Neural progenitor cell (in vitro differentiated cells): Measurements from ENCODE around the gene SLX9. TPM values are rescaled to one million over a fixed set of nuclear protein-coding genes. Genes with fewer than 3 reads are reported as not detected.
A peak's percentile ranks its signal among the peaks of the same experiment; 100 is the strongest.

Source experiments
- DNase-seq: peaks from one replicate; pipeline ENCODE4 v3.0.0-alpha.2; 2016; ENCODE audit warnings: low spot score
- H2AFZ ChIP-seq: fragments of 200-600 bp; sonication (generic); replicated peaks from 2 replicates; pipeline ENCODE4 v1.6.1; 2016; ENCODE audit warnings: antibody characterized with exemption
- H3F3A ChIP-seq: fragments of 200-600 bp; sonication (generic); 2 replicates; pipeline ENCODE4 v1.6.1; 2016; ENCODE audit warnings: antibody characterized with exemption, low read depth
- H3K27ac ChIP-seq: fragments of 200-600 bp; sonication (generic); 2 replicates; pipeline ENCODE4 v1.5.1; 2016; ENCODE audit warnings: mild to moderate bottlenecking
- H3K27me3 ChIP-seq: fragments of 200-600 bp; sonication (generic); 2 replicates; pipeline ENCODE4 v1.6.1; 2016; ENCODE audit warnings: mild to moderate bottlenecking, moderate library complexity
- H3K36me3 ChIP-seq: fragments of 200-600 bp; sonication (generic); 2 replicates; pipeline ENCODE4 v1.5.1; 2016
- H3K4me1 ChIP-seq: fragments of 200-600 bp; sonication (generic); 2 replicates; pipeline ENCODE4 v1.6.1; 2016; ENCODE audit warnings: mixed run types
- H3K4me2 ChIP-seq: fragments of 200-600 bp; sonication (generic); 2 replicates; pipeline ENCODE4 v1.6.1; 2016
- H3K4me3 ChIP-seq: fragments of 200-600 bp; sonication (generic); 2 replicates; pipeline ENCODE4 v1.5.1; 2016
- H3K79me2 ChIP-seq: fragments of 200-600 bp; sonication (generic); 2 replicates; pipeline ENCODE4 v1.6.1; 2016; ENCODE audit warnings: low read depth
- H3K9ac ChIP-seq: fragments of 200-600 bp; sonication (generic); 2 replicates; pipeline ENCODE4 v1.6.1; 2016
- H3K9me3 ChIP-seq: fragments of 200-600 bp; sonication (generic); 2 replicates; pipeline ENCODE4 v1.5.1; 2016; ENCODE audit warnings: low read depth
- H4K20me1 ChIP-seq: fragments of 200-600 bp; sonication (generic); 2 replicates; pipeline ENCODE4 v1.6.1; 2016; ENCODE audit warnings: low read depth
- H3K27ac Mint-ChIP-seq: 3 replicates; pipeline ENCODE4 v1.8.0; 2021; ENCODE audit warnings: mixed read lengths
- H3K27me3 Mint-ChIP-seq: 2 replicates; pipeline ENCODE4 v1.8.0; 2022; ENCODE audit warnings: low read depth, mild to moderate bottlenecking, inconsistent platforms, moderate library complexity, mixed read lengths; ENCODE audit not compliant: insufficient read depth
- H3K36me3 Mint-ChIP-seq: 3 replicates; pipeline ENCODE4 v1.8.0; 2021; ENCODE audit warnings: mixed read lengths
- H3K4me1 Mint-ChIP-seq: 3 replicates; pipeline ENCODE4 v1.8.0; 2021; ENCODE audit warnings: mixed read lengths
- H3K4me3 Mint-ChIP-seq: 3 replicates; pipeline ENCODE4 v1.8.0; 2021; ENCODE audit warnings: mild to moderate bottlenecking, moderate library complexity, mixed read lengths
- H3K9me3 Mint-ChIP-seq: 3 replicates; pipeline ENCODE4 v1.8.0; 2020; ENCODE audit warnings: mixed read lengths
- EZH2 ChIP-seq: fragments of 200-600 bp; sonication (generic); IDR thresholded peaks from 2 replicates; pipeline ENCODE4 v1.6.1; 2017; ENCODE audit warnings: antibody characterized with exemption, mild to moderate bottlenecking, moderate library complexity
- EZH2phosphoT487 ChIP-seq: fragments of 200-600 bp; sonication (generic); IDR thresholded peaks from 2 replicates; pipeline ENCODE4 v1.6.1; 2017; ENCODE audit warnings: antibody characterized with exemption
- total RNA-seq: library from RNA; depleted of rRNA; stranded (reverse); fragments of >200 nt; gene quantifications from 2 replicates; pipeline ENCODE4 v1.2.3, GENCODE V29; 2015; ENCODE audit warnings: low replicate concordance
- TF ChIP-seq, protein P1 (sequence below): fragments of 200-600 bp; sonication (generic); IDR thresholded peaks from 2 replicates; pipeline ENCODE4 v1.5.1; 2017; ENCODE audit warnings: antibody characterized with exemption, mild to moderate bottlenecking

SLX9 gene
- total RNA-seq, 1 donor from 2014 or later, result 4.7 TPM

DNA sequence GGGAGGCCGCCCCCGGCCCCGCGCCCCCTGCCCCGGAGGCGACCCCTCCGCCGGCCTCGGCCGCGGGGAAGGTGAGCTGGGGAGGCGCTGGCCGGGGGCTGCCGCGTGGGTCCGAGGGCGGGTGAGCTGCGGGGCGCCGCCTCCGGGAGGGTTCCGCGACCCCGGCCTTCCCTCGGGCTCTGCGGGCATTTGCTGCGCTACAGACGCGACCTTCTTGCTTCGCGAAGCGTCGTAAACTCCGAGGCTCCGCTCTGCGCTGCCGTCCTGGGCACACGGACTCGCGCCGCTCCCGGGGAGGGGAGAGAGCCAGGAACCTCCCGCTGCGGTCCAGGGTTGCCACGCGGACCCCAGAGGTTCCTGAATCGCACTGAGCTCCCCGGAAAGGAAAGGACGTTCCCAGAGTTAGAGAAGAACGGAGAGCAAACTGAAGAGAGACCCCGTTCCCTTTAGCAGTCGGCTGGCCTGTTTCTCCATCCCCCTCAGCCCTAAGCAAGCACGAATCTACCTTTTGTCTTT lies 345 bp downstream of the SLX9 start:
- no peaks in the 10 kb centered on the region for H3K36me3 ChIP-seq
- H3K4me1 Mint-ChIP-seq, result peaks cover 23% of the 10 kb centered on the region
- no peak overlapping the region for H3K27ac ChIP-seq
- H4K20me1 ChIP-seq, result peaks cover 50% of the 10 kb centered on the region
- no peaks in the 10 kb centered on the region for H3K9me3 Mint-ChIP-seq
- no peaks in the 10 kb centered on the region for H3K27me3 ChIP-seq
- no peaks in the 10 kb centered on the region for H3K9me3 ChIP-seq
- peak overlapping the region; percentile 91 for H2AFZ ChIP-seq
- H3K4me2 ChIP-seq, result peak overlapping the region; percentile 100
- H3F3A ChIP-seq, result peaks cover 11% of the 10 kb centered on the region
- peak; percentile 70 for DNase-seq
- peaks cover 9% of the 10 kb centered on the region for H3K36me3 Mint-ChIP-seq
- peak overlapping the region; percentile 78 for H3K27ac Mint-ChIP-seq
- peak overlapping the region; percentile 99 for H3K4me3 ChIP-seq
- H3K4me3 Mint-ChIP-seq, result peak overlapping the region; percentile 92
- H3K79me2 ChIP-seq, result peaks cover 66% of the 10 kb centered on the region
- H3K4me1 ChIP-seq, result peaks cover 10% of the 10 kb centered on the region
- TF ChIP-seq EZH2phosphoT487 (no peak), EZH2 (no peak)
- TF ChIP-seq, protein P1, sequence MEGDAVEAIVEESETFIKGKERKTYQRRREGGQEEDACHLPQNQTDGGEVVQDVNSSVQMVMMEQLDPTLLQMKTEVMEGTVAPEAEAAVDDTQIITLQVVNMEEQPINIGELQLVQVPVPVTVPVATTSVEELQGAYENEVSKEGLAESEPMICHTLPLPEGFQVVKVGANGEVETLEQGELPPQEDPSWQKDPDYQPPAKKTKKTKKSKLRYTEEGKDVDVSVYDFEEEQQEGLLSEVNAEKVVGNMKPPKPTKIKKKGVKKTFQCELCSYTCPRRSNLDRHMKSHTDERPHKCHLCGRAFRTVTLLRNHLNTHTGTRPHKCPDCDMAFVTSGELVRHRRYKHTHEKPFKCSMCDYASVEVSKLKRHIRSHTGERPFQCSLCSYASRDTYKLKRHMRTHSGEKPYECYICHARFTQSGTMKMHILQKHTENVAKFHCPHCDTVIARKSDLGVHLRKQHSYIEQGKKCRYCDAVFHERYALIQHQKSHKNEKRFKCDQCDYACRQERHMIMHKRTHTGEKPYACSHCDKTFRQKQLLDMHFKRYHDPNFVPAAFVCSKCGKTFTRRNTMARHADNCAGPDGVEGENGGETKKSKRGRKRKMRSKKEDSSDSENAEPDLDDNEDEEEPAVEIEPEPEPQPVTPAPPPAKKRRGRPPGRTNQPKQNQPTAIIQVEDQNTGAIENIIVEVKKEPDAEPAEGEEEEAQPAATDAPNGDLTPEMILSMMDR, result no peak
- H3K9ac ChIP-seq, result peak overlapping the region; percentile 85
- H3K27me3 Mint-ChIP-seq, result peaks cover 8% of the 10 kb centered on the region

DNA sequence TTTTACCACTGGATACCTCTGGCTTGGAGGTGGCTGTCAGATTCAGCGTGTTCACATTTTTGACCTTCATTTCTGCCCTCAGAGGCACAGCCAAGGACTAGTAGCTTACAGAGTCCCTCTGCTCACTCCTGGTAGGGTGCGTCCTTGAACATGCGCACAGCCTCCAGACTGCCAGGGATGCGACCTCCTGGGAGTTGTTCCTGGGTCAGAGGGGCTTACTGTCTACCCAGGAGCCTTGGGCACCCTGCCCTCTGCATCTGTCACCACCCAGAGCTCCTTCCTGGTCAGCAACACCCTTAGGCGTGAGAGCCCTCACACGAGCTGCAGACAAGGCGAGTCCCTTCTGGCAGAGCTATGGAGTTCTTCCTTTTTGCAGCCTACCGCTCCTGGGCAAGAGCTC lies 1.7 kb downstream of the SLX9 start:
- Mint-ChIP-seq H3K4me1 (peaks cover 23% of the 10 kb centered on the region), H3K27me3 (peaks cover 8% of the 10 kb centered on the region), H3K27ac (no peak overlapping the region), H3K4me3 (peak overlapping the region; percentile 92), H3K9me3 (no peaks in the 10 kb centered on the region), H3K36me3 (peaks cover 11% of the 10 kb centered on the region)
- peaks cover 64% of the 10 kb centered on the region for H4K20me1 ChIP-seq
- peaks cover 10% of the 10 kb centered on the region for H3K4me1 ChIP-seq
- H3K27ac ChIP-seq, result no peak overlapping the region
- H3K4me2 ChIP-seq, result peak overlapping the region; percentile 100
- no peaks in the 10 kb centered on the region for H3K27me3 ChIP-seq
- no peak for TF ChIP-seq EZH2
- TF ChIP-seq, protein P1, result no peak
- TF ChIP-seq EZH2phosphoT487, result no peak
- H3K9ac ChIP-seq, result peak overlapping the region; percentile 85
- peaks cover 80% of the 10 kb centered on the region for H3K79me2 ChIP-seq
- no peaks in the 10 kb centered on the region for H3K36me3 ChIP-seq
- H3F3A ChIP-seq, result peaks cover 11% of the 10 kb centered on the region
- H3K4me3 ChIP-seq, result peak overlapping the region; percentile 99
- H3K9me3 ChIP-seq, result no peaks in the 10 kb centered on the region
- no peak for DNase-seq
- H2AFZ ChIP-seq, result no peak overlapping the region

DNA sequence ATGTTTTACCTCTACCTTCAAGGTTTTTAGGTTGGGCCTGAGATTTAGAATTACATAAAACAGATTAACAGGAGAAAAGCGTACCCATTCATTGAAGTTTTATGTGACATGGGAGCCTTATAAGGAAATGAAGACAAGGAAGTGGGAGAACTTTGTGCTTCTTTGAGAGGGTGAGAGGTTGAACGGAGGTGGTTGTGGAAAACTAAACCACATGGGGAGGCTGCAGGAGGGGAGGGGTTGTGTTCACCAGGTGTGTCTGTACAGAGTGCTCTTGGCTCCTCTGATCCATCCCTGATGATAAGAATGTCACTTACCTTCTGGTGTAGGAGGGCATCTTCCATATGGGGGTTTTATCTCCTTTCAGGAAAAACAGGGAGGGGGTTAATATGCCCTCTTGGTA lies 2.7 kb downstream of the SLX9 start:
- Mint-ChIP-seq H3K27me3 (peaks cover 5% of the 10 kb centered on the region), H3K9me3 (no peaks in the 10 kb centered on the region), H3K27ac (no peak overlapping the region), H3K4me3 (peak overlapping the region; percentile 58), H3K4me1 (peaks cover 23% of the 10 kb centered on the region), H3K36me3 (peaks cover 11% of the 10 kb centered on the region)
- Histone ChIP-seq H3K27me3 (no peaks in the 10 kb centered on the region), H3K4me3 (no peak overlapping the region), H2AFZ (no peak overlapping the region), H3K9ac (no peak overlapping the region), H3K36me3 (no peaks in the 10 kb centered on the region), H3K79me2 (peaks cover 80% of the 10 kb centered on the region), H3F3A (peaks cover 11% of the 10 kb centered on the region), H3K9me3 (no peaks in the 10 kb centered on the region), H3K4me2 (no peak overlapping the region), H3K27ac (no peak overlapping the region), H4K20me1 (peaks cover 74% of the 10 kb centered on the region), H3K4me1 (peaks cover 10% of the 10 kb centered on the region)
- DNase-seq, result no peak
- TF ChIP-seq, protein P1, result no peak
- TF ChIP-seq EZH2phosphoT487 (no peak), EZH2 (no peak)
